ENCODE data around the gene ATOH1.

Gene ATOH1

DNA sequence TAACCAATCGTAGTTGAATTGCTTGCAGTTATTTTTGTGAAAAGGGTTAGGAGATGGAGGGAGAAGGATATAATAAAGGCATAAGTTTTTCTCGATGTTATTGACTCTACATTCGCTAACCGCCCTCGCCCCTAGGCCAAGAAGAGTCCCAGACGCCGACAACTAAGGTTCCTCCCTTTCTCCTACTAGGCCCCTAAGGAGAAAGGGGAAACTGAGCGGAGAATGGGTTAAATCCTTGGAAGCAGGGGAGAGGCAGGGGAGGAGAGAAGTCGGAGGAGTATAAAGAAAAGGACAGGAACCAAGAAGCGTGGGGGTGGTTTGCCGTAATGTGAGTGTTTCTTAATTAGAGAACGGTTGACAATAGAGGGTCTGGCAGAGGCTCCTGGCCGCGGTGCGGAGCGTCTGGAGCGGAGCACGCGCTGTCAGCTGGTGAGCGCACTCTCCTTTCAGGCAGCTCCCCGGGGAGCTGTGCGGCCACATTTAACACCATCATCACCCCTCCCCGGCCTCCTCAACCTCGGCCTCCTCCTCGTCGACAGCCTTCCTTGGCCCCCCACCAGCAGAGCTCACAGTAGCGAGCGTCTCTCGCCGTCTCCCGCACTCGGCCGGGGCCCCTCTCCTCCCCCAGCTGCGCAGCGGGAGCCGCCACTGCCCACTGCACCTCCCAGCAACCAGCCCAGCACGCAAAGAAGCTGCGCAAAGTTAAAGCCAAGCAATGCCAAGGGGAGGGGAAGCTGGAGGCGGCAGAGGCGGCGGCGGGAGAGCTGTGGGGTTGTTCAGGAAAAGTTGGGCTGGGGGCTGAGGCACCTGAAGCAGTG, 5.9 kb downstream of the ATOH1 start:
- DNase-seq (ENCODE audit: low read depth in 2 of 2), result no peak

DNA sequence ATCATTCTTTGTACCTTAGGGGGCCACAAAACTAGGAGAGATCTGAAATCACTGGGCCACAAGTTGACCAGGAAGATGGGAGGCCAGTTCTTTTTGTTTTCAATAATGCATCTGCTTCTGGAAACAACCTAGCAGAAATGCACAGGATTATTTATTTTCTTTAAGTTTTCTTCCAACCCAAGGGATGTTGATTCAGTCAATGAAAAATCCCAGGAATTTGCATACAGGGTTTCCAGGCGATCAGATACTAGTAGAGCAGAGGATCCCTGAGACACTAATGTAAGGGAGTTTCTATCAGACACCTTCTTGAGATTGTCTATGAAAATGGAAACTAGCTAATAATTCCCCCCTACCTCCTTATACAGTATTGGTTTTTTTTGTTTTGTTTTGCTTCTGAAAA, 7.4 kb downstream of the ATOH1 start:
- no peak for DNase-seq (ENCODE audit: low read depth in 2 of 2)

DNA sequence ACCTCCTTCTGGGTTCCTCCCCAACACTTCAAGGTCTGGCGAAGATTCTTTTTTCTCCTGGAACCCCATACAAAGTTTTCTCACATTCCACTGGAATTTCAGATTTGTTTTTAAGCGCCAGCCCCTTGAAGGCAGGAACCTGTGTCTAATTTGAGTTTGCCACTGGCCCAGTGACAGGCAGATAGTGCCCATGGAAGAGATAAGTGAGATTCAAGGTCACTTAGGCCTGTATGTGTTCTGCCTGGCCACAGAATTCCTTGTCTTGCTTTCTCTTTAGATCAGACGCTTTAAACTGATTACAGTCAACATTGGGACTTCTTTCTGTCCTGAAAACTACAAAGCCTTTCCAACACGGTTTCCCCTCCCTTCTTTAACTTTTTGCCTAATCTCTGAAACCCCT, 11.2 kb downstream of the ATOH1 start:
- no peak for DNase-seq (ENCODE audit: low read depth in 2 of 2)

DNA sequence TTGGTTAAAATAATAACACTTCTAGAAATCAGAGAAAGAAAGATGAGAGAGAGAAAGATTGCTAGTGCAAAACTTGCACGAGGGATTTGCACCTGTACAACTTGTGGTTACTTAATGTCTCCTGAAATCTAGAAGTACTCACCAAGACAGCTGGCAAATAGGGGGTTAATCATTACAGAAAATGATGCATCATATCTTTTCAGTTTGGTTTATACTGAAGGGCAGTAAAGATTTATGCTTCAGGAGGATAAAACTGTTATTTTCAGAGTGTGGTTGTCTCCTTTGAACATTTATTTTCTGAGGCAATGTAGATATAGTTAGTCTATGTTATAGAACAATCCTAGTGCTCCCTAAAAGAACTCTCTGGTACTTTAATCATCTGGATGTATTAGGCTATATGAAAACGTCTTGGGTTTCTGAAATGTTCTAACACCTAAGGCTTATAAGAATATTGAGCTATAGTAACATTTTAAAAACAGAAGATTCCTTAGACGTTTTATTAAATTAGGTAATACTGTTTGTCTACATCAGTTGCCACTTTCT, 13.3 kb downstream of the ATOH1 start:
- no peak for DNase-seq (ENCODE audit: low read depth in 2 of 2)

DNA sequence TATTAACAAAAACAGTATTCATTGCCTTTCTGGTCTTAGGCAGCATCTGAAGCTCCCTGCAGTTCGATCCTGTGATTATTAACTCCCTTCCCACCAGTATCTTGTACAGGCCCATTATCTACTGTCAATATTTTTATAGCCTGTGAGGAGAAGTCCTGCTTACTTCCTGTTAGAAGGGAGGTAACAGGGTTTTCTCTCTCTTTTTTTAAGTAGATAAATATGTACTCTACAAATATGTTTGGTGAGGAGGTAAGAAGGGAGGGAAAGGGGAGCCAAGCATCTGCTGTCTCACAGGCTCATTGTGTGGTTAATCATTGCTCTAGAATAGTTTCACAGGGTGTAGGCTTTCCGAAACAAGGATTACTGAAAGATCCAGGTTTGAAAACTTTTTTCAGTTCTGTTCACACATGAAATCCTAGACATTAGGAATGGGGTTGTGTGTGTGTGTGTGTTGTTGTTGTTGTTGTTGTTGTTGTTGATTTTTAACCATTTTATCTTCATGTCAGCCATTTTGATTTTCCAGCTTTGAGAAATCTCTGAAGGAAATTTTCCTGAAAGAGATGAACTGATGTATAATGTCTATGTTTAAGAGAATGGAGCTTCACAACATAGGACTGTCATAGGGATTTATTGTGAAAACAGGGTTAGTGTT, 14.2 kb downstream of the ATOH1 start:
- no peak for DNase-seq (ENCODE audit: low read depth in 2 of 2)

DNA sequence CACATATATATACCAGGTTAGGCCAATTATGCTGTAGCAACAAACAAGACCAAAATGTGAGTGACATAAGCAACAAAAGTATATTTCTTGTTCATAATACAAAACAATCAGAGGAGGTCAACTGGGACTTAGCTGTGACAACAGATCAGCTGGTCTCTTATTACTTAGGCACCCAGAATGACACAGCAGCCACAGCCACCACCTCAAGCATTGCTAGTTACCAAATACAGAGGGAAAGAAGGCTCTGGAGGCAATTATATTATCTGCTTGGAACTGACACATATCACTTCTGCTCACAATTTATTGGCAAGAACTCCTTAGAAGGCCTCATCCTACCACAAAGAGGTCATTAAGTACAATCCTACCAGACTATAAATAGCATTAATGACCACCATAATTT, 15.2 kb downstream of the ATOH1 start:
- no peak for DNase-seq (ENCODE audit: low read depth in 2 of 2)

DNA sequence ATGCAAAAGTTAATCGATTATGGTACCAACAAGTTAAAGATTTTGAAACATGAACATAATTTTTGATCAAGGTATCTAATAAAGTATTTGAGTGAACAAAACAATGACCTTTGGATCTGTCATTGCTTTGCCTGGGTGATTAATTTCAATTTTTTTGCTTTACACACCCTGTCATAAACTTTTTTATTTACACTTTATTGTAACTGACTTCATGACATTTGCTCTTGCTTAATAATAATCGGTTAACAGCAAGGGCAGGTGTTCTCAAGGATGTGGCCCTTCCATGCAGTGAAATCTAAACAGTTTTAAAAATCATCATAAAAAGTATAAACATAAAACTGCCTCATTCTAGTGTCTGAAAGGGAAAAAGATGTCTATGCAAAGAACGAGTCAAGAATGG, 24.1 kb downstream of the ATOH1 start:
- no peak for DNase-seq (ENCODE audit: low read depth in 2 of 2)

DNA sequence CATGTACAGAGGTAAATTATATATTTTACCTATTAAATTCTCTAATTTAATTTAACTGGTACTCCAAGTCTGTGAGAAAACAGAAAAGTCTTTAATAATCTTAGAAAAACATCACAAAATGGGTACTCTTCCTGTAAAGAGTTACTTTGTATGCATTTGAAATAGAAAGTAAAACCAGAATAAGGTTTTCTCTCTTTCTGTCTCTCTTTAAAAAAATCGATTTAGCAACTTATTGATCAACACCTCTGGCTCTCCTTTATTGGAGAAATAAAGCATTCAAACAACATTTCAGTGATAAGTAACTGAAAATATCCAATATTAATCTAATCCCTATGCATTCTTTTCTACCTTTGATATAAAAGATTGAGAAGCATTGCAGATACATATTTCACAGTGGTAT, 27.4 kb downstream of the ATOH1 start:
- no peak for DNase-seq (ENCODE audit: low read depth in 2 of 2)

DNA sequence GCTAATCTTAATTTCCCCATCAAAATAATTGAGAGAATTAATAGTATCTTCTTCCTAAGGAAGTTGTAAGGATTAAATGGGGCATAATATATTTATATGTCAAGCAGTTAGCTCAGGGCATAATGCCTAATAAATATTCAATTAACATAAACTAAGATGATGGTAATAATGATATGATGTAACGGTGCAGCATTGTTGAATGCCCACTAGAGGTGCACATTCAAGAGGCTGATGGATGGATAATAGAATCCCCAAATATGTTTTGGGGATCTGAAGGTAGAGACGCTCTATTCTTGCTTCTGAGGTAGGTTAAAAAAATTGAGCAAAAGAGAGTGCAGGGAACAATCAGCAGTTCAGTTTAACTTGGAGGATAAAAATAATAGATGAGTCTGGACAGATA, 37.1 kb downstream of the ATOH1 start:
- no peak for DNase-seq (ENCODE audit: low read depth in 2 of 2)

DNA sequence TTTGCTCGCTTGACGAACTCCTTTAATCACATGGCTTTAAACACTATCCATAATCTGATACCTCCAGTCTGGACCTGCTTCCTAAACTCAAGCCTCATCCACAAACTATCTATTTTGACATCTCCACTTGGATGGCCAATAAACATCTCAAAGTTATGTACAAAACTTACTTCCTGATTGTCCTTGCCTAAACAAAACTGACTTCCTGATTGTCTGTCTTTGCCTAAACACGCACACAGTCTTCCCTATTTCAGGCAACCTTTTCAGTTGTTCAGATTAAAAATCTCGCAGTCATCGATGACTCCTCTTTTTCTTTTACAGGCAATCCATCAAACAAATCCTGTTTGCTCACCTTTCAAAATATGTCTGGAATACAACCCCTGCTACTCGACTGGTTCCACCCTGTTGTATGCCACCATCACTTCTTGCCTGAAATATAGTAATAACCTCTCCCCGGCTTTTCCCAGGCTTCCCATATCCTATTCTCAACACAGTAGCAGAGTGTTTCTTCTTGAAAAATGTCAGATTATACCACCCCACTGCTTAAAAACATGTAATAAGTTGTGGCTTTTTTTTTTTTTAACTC, 39.0 kb downstream of the ATOH1 start:
- no peak for DNase-seq (ENCODE audit: low read depth in 2 of 2)

DNA sequence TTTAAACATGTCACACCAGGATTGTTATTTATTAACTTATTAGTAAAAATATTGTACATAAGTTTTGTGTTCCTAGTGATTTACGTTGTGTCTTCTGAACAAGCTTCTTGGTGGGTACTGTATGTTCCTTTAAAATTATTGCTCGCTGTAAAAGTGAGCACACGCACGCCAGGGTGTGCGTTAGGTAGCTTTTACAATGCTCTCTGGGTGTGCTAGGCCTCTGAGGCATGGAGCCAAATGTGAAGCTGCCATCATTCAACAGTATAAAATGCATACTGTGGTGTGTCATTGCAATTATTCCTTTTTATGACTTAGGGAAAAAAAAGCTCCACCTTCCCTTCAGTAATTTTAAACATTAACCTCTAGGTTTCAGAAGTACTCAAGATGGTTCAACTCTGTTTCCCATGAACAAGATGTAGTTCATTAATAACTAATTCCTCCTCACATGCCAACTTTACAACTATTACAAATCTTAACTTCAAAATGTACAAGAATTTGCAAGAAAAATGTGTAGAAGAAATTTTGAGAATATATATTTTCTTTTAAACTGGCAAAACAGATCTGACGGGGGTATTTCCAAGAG, 42.4 kb downstream of the ATOH1 start:
- no peak for DNase-seq (ENCODE audit: low read depth in 2 of 2)

DNA sequence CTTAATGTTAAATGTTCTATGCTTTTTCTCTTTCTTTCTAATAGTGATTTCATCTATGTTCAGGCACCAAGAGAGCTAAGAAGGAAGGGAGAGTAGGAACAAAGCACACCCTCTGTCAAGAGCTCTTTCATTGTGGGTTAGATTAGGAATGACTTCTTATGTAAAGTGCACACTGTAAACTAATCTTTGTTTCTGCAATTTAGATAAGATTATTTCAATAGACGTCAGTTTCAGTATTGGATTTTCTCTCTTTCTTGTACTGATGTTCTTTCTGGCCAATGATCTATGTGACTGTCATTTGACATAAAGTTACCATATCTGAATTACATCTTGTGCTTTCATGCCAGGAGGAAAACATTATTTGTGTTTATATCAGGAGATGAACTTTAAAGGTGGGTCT, 48.2 kb downstream of the ATOH1 start:
- DNase-seq (ENCODE audit: low read depth in 2 of 2), result no peak

DNA sequence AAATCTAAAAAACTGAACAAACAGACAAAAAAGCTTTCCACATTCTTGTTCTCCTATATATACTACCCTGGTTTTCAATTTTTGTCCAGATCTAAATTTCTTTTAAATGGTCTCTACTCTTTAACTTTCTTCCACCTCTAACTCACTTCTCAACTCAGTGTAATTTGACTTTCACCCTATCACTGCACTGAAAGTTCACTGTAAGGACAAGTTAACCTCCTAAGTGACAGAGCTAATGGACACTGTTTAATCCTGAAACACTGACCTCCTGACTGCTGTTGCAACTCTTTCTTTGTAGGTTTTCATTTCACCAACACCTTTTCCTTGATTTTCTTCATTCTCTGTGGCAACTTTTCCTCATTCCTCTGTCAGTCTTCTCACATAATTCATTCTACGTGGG, 50.0 kb downstream of the ATOH1 start:
- no peak for DNase-seq (ENCODE audit: low read depth in 2 of 2)

DNA sequence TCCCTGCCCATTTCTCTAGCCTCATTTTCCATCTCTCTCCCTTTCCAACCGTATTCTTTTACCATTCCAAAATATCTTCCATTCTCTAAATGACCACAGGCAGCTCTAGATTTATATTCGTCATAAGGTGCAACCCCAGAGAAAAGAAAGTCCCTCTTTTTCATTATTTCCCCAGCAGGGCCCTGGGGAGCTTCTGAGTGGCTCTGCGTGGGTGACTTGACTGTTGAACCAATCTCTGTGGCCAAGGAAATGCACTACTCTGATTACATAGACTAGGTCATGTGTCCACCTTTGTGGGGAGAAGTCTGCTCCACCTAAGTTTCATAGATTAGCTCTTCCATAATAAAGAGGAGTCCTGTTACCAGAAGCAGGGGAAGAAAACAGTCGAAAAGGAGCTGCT, 51.4 kb downstream of the ATOH1 start:
- DNase-seq (ENCODE audit: low read depth in 2 of 2), result no peak

All from stimulated activated CD8-positive, alpha-beta memory T cell treated with anti-CD3 and anti-CD28 coated beads, Interleukin-15, amount 100 ng/mL, for 48 hours (primary cell).